ENCODE data around the gene STIP1. TPM values are rescaled to one million over a fixed set of nuclear protein-coding genes. Genes with fewer than 3 reads are reported as not detected.
A peak's percentile ranks its signal among the peaks of the same experiment; 100 is the strongest.

The STIP1 gene
- total RNA-seq, 2 donors from 2014 or later = 95.5 to 232 TPM

DNA sequence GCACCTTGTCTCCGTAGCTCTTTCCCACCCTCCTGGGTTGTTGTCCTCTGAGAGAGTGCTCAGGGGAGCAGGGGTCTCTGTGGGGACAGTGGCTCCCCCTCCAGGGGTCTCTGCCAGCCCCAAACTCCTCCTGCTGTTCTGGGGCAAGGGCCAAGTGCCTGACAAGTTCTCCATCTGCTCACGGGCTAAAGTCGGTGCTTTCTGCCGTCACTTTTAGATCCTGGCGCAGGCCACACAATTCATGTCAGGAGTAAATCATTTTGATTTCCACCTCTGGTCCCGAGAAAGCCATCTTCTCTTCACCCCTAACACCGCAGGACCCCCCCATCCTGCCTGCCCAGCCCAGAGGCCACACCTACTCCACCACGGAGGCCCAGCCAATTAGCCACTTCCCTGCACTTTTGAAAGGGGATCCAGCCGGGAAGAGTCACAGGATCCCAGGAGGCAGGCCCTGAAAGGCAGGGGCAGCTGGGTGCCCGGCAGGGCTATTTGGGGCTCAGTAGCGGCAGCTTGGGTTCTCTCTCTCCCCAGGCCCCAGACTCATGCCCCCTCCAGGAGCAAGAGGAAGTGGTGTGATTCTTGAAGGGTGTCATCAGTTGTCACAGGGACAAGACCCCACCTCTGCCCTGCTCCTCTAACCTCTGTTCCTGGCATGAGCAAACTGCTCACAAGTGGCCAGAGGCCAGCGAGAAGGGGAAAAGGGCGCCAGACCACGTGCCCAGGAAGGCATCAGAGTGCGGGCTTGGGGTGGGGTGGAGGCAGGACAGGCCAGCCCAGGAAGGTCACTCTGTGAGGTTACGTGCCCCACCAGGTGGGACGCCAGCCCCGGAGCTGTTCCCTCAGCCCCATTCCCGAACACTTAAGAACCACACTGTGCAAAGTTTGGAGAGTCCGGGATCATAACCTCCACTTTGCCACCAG lies 21.3 kb upstream of the STIP1 start:
- intact Hi-C loops (cut with DNase I) = no loop called here
- Histone ChIP-seq H3K36me3 (no peaks in the 10 kb centered on the region), H3K27me3 (no peaks in the 10 kb centered on the region), H3K4me3 (peak overlapping the region; percentile 76), H3K27ac (peak overlapping the region; percentile 86), H3K9ac (ENCODE audit: low read depth in 2 of 2, low read length in 2 of 2) (peak overlapping the region; percentile 67 to 81), H3K9me3 (no peaks in the 10 kb centered on the region), H3K4me1 (peaks cover 6% of the 10 kb centered on the region)
- DNase-seq = peak; percentile 67
- TF ChIP-seq, protein P1, sequence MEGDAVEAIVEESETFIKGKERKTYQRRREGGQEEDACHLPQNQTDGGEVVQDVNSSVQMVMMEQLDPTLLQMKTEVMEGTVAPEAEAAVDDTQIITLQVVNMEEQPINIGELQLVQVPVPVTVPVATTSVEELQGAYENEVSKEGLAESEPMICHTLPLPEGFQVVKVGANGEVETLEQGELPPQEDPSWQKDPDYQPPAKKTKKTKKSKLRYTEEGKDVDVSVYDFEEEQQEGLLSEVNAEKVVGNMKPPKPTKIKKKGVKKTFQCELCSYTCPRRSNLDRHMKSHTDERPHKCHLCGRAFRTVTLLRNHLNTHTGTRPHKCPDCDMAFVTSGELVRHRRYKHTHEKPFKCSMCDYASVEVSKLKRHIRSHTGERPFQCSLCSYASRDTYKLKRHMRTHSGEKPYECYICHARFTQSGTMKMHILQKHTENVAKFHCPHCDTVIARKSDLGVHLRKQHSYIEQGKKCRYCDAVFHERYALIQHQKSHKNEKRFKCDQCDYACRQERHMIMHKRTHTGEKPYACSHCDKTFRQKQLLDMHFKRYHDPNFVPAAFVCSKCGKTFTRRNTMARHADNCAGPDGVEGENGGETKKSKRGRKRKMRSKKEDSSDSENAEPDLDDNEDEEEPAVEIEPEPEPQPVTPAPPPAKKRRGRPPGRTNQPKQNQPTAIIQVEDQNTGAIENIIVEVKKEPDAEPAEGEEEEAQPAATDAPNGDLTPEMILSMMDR (IDR thresholded peaks at IDR 0.05) = no peak

DNA sequence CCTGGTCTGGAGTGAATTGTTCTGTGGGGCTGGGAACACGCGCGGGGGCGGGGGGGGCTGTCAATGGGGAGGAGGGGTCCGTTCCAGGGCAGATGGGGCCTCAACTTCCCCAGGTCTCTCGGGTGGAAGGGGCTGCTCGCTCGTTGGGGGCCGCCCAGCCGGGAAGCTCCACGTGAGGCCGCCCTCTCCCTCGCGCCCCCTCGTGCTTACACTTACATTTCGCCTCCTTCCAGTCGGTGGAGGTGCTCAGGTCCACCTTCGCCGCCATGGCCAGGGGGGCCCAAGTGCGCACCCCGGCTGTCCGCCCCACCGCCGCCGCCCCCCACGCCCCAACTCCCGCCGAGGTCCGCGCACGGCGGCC lies 20.5 kb upstream of the STIP1 start:
- peak; percentile 45 for DNase-seq
- no peaks in the 10 kb centered on the region for H3K9me3 ChIP-seq
- no peaks in the 10 kb centered on the region for H3K36me3 ChIP-seq
- intact Hi-C loops (cut with DNase I) = no loop called here
- TF ChIP-seq, protein P1 (IDR thresholded peaks at IDR 0.05) = no peak
- H3K4me3 ChIP-seq = peak overlapping the region; percentile 76
- peaks cover 6% of the 10 kb centered on the region for H3K4me1 ChIP-seq
- H3K27ac ChIP-seq = peak overlapping the region; percentile 86
- H3K27me3 ChIP-seq = no peaks in the 10 kb centered on the region
- H3K9ac ChIP-seq (ENCODE audit: low read depth in 2 of 2, low read length in 2 of 2) = peak overlapping the region; percentile 67 to 81

DNA sequence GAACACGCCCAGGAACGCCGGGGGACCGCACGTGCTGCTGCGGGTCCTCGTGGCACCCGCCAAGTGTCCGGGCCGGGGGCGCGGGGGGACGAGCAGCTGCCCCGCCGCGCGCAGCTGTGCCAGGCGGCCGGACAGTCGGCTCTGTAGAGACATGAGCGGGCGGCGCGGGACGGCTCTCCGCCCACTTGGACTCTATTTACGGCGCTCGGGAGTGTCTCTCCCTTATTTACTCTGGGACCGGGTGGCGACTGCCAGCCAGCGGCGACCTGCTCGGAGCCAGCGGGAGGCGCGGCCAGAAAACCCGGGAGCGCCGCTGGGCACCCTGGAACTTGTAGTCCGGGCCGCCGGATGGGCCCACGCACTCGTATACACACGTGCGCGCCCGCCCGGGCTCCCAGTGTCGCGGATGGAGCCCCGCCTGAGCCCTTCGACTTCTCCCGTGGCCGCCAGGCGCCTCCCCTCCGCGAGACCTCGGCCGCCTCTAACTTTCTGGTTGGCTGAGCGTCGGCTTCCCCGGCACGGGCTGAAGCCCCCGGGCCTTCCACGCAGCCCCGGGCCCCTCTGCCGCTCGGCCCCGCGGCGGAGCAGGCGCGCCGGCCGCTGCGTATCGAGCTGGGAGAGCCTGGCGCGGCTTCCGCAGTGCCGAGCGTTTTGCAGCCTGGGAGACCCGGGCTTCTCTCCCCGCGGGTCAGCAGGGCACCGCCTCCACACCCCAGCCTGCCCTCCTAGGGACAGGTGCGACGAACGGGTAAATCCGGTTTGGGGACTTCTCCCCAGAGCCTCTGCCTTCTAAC lies 19.9 kb upstream of the STIP1 start, which contains the start of gene MACROD1:
Gene MACROD1, minus strand, starts transcription at position 272 of the 794 bp plus-strand sequence. Its CDS starts 119 bp downstream, at position 153.
- H3K4me1 ChIP-seq = peaks cover 6% of the 10 kb centered on the region
- TF ChIP-seq, protein P1 (IDR thresholded peaks at IDR 0.05) = no peak
- H3K36me3 ChIP-seq = no peaks in the 10 kb centered on the region
- peak within 1 kb of the TSS; percentile 76 for H3K4me3 ChIP-seq
- H3K27me3 ChIP-seq = no peaks in the 10 kb centered on the region
- H3K9ac ChIP-seq (ENCODE audit: low read depth in 2 of 2, low read length in 2 of 2) = peak within 1 kb of the TSS; percentile 67 to 81
- peak; percentile 92 for DNase-seq
- H3K27ac ChIP-seq = peak within 1 kb of the TSS; percentile 86
- H3K9me3 ChIP-seq = no peaks in the 10 kb centered on the region
- intact Hi-C loops (cut with DNase I) = no loop called here

DNA sequence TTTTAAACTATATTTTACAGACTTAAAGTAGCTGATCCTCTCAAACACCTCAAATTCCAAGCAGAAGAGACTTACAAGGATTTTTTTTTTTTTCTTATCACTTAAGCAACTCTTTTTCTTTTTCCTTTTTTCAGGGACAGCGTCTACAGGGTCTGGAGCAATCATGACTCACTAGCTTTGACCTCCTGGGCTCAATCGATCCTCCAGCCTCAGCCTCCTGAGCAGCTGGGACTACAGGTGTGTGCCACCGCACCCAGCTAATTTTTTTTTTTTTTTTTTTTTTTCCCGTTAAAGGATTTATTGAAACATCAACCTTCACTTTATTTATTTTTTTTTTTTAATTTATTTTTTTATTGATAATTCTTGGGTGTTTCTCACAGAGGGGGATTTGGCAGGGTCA lies 15.6 kb upstream of the STIP1 start:
- no peaks in the 10 kb centered on the region for H3K36me3 ChIP-seq
- H3K9me3 ChIP-seq = no peaks in the 10 kb centered on the region
- no peak overlapping the region for H3K27ac ChIP-seq
- intact Hi-C loops (cut with DNase I) = no loop called here
- no peaks in the 10 kb centered on the region for H3K27me3 ChIP-seq
- TF ChIP-seq, protein P1 (IDR thresholded peaks at IDR 0.05) = no peak
- H3K4me1 ChIP-seq = no peaks in the 10 kb centered on the region
- no peak overlapping the region for H3K9ac ChIP-seq (ENCODE audit: low read depth in 2 of 2, low read length in 2 of 2)
- no peak for DNase-seq
- no peak overlapping the region for H3K4me3 ChIP-seq

DNA sequence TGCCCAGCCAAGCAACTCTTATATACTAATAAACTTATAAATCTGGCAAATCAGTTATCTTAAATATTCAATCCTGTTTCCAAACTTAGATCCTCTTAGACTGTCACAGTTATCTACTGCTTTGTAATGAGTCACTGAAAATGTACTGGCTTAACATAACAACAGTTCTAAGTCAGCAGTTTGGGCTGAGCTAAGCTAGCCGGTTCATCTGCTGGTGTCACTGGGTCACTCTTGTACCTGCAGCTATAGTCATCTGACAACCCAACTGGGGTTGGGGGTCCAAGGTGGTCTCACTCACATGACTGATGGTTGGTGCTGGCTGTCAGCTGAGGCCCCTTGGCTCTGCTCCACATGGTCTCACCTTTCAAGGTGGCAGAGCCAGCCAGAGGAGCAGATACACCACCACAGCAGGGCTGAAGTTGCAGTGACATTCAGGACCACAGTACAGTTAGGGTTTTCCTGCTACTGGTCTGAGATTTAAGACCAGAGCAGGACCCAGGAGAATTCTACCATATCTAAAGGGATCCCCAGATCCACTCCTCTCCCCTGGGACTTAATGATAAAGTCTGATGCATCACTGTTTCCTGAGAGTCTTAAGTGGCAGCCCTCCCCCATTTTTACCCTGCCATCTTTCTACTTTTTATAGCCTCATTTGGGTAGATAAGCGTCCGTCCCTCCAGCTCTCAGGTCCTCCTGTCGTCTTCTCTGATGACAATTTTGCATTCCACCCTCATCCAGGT lies 12.2 kb upstream of the STIP1 start:
- Histone ChIP-seq H3K4me3 (no peak overlapping the region), H3K4me1 (no peaks in the 10 kb centered on the region), H3K9me3 (no peaks in the 10 kb centered on the region), H3K27ac (no peak overlapping the region), H3K36me3 (no peaks in the 10 kb centered on the region), H3K9ac (ENCODE audit: low read depth in 2 of 2, low read length in 2 of 2) (no peak overlapping the region), H3K27me3 (no peaks in the 10 kb centered on the region)
- TF ChIP-seq, protein P1 (IDR thresholded peaks at IDR 0.05) = no peak
- intact Hi-C loops (cut with DNase I) = no loop called here
- DNase-seq = no peak

Measured in colonic mucosa (tissue), 4 donors.